Epithelial cell of esophagus (primary cell): Measurements from ENCODE around the gene LRSAM1.

Experiments used
- DNase-seq: peaks from one replicate; pipeline ENCODE4 v3.0.0; 2010; ENCODE audit warnings: low read depth
- H3K4me3 ChIP-seq: 2 replicates; pipeline ENCODE4 v1.5.1; 2011; ENCODE audit warnings: mild to moderate bottlenecking, low read length, control low read depth
- CTCF ChIP-seq: IDR thresholded peaks from 2 replicates; pipeline ENCODE4 v1.5.1; 2011; ENCODE audit warnings: low read depth, mild to moderate bottlenecking, low read length, control low read depth, inconsistent platforms; ENCODE audit not compliant: insufficient read depth; ENCODE audit errors: missing control alignments

Gene LRSAM1

DNA sequence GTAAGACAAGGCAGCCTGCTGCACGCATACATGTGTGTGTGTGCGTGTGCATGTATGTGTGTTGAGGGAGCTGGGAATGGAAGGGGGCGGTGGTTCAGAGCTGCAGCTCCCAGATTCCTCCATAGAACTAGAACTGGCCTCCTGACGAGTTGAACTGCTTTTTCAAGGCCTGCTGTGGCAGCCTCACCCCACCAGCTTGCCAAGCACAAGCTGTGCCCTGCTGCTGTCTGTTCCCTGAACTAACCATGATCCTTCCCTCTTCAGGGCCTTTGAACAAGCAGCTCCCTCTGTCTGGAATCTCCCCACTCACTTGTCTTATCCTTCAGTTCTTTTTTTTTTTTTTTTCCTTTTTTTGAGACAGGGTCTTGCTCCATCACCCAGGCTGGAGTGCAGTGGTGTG, 22.6 kb downstream of the LRSAM1 start:
- DNase-seq: no peak
- no peak overlapping the region for H3K4me3 ChIP-seq
- TF ChIP-seq CTCF: no peak

DNA sequence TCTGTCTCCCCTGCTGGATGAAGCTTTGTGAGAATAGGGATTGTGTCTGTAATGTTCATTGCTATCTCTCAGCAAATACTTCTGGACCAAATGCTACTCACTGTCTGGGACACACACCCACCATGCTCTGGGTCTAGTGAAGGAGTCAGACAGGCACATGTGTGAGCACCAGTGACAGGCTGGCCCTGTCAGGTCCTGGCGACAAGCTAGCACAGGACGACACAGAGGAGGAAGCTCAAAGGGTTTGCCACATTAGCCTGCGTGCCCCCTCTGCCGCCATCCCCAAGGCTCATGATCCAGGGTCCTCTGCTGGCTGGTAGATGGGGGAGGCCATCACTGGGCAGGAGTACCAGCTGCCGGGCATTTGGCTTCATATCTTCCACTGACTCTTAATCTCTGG, 23.3 kb downstream of the LRSAM1 start:
- no peak for DNase-seq

DNA sequence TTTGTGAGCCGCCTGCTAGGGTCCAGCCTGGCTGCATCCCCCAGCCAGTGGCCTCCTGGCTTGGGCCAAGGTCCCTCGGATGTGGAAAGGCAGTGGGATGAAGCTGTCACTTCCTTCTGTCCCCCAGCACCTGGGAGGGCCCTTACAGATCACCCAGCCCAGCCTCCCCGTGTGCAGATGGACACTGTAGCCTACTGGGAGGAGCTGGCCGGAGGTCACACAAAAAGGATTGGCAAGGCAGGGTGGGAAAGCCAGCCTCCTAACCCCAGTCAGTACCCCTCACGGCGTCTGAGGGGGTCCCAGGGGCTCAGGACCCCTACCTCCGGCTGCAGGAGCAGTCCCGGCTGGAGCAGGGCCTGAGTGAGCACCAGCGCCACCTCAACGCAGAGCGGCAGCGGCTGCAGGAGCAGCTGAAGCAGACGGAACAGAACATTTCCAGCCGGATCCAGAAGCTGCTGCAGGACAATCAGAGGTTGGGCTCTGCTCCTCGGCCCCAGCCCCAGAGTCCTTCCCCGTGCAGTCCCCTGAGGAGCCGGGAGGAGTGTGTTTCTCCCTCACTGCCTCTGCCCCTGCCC, 28.3 kb downstream of the LRSAM1 start:
- TF ChIP-seq CTCF: no peak
- H3K4me3 ChIP-seq: no peak overlapping the region
- DNase-seq: no peak

More for the DNA sequence above, 23.3 kb downstream of the LRSAM1 start:
- no peak for TF ChIP-seq CTCF
- H3K4me3 ChIP-seq: no peak overlapping the region

- TF ChIP-seq CTCF: no peak
- H3K4me3 ChIP-seq: no peak overlapping the region
- DNase-seq: no peak
Observed at GRCh38 chr9:127482662-127483061, 31.4 kb downstream of the LRSAM1 start.

DNA sequence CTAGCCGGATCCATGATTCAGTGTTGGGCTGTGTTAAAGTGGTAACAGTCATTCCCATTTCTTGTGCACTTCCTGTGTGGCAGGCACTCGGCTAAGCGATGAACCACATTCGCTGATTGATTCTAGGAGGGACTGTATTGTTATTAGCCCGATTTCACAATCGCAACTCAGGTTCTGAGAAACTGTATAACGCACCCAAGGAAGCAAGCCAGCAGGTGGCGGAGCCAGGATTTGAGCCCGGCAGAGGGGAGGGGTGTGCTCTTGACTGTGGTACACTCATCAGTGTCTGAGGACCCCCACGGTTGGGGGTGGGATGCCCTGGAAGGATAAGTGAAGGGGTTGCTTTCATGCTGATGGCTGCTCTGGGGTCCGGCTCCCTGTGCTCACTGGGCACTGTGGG, 34.7 kb downstream of the LRSAM1 start:
- no peak overlapping the region for H3K4me3 ChIP-seq
- no peak for DNase-seq
- peak; percentile 23 for TF ChIP-seq CTCF

DNA sequence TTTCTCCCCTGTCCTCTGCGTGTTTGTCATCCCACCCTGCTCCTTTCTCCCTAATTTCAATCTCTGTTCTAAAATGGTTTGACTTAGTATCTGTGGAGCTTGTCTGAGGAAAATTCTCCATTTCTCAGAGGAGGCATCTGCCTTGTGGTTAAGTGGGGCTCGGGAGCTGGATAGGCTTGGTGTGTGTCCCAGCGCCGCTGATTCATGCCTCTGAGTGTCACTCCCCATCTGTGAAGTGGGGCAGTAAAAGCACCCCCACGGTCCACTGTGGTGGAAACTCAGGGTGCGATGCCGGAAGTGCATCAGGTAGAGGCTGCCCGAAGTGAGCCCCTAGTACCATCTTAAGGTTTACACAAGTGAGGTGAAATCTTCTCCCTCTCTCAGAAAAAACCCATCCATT, 37.6 kb downstream of the LRSAM1 start:
- DNase-seq: no peak
- TF ChIP-seq CTCF: no peak
- no peak overlapping the region for H3K4me3 ChIP-seq

DNA sequence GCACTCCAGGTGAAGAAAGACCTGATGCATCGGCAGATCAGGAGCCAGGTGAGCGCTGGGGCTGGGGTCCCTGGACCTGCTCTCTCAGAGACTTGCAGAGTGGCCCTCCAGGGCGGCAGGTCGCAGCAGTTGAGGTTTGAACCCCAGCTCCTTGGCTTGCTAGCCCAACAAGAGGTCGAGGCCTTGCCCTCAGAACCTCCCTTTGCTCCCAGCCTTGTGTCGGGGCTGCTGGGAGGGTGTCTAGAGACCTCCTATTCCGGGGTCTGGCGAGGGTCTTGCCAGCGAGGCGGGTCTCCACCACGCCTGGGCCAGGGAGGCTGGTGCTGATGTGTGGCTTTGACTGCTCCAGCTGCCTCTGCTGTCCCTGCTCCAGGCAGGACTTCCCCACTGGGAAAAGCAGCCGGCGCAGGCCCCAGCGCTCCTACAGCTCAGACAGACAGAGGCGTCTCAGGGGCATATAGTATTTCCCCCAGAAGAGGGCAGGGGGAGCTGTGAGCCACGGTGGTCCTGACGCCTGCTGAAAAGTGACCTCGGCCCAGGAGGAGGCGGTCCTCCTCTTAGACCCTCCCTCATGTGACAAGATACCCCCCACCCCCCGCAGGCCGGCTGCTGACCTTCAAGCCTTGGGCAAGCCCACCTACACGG, 38.3 kb downstream of the LRSAM1 start:
- no peak overlapping the region for H3K4me3 ChIP-seq
- DNase-seq: no peak
- no peak for TF ChIP-seq CTCF
